GM21367 (cell line): Measurements from ENCODE around the gene RLIM.
"Not testable (repeated sequence)": the region's sequence is repeated elsewhere in the genome, so short reads cannot be mapped to it uniquely, and the experiment has no call there.

Experiments used
- ATAC-seq: cut with Tn5 transposase; IDR thresholded peaks from one replicate; pipeline ENCODE4 v1.9.1; 2021; ENCODE audit not compliant: unreplicated experiment

RLIM gene, protein sequence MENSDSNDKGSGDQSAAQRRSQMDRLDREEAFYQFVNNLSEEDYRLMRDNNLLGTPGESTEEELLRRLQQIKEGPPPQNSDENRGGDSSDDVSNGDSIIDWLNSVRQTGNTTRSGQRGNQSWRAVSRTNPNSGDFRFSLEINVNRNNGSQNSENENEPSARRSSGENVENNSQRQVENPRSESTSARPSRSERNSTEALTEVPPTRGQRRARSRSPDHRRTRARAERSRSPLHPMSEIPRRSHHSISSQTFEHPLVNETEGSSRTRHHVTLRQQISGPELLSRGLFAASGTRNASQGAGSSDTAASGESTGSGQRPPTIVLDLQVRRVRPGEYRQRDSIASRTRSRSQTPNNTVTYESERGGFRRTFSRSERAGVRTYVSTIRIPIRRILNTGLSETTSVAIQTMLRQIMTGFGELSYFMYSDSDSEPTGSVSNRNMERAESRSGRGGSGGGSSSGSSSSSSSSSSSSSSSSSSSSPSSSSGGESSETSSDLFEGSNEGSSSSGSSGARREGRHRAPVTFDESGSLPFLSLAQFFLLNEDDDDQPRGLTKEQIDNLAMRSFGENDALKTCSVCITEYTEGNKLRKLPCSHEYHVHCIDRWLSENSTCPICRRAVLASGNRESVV

DNA sequence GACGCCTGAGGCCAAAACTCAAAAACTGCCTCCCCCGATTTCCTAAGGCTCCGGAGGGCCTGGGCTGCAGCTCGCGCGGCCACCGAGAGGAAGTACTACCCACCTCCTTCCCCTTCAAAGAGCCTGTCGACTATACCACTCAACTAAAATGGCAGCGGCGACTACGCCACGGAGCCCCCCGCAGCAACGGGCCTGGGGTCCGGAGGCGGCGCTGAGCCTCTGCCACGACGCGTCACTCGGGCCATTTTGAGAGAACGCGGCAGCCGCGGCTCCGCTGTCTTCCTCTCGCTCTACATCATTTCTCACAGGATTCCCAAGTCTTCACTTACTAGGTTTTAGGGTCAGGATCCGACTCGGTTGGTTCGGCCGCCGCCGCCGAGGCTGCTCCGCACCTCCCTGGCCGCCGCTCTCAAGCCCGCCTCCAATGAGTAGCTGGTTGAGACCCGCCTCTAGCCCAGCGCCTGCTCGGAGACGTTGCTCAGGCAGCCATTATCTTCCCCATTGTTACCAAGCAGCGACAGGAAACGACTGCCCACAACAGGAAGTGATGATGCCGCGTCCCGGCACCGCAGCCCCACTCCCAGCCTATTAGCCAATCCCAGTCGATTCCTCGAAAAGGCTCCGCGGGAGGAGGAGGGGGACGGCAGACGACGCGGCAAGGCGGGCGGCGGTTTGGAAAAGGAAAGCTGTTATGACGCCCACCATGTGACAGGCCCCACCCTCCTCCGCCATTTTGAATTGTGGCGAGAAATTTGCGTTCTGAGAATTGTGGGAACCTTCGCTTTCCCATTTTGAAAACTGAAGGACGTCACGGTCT, at the start of gene RLIM:
TSS of gene RLIM (minus strand) at position 532 of the 817 bp plus-strand sequence. CDS start 18,647 bp downstream, outside the sequence.
- ATAC-seq = peak; percentile 91

DNA sequence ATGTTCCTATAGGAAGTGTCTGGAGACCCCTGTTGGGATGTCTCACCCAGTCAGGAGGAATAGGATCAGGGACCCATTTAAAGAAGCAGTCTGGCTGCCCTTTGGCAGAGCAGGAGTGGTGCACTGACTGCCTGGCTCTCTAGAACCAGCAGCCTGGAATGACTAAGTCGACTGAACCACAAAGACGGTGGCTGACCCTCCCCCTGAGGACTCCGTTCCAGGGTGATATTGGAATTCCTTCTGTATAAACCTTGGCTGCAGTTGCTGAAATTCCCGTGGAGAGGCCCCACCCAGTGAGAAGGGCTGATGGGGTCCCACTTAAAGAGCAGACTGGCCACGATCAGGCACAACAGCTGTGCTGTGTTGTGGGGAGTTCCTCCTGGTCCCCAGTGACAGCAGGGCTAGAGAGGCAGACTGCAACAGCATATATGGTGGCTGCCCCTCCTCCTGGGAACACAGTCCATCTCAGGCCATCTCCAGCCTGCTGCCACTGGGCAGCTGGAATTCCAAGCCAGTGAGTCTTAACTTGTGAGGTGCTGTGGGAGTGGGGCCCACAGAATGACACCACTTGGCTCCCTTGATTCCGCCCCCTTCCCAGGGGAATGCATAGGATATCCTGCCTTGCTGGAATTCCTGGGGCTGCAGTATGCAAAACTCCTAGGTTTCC, 41.8 kb upstream of the RLIM start:
- no peak for ATAC-seq

DNA sequence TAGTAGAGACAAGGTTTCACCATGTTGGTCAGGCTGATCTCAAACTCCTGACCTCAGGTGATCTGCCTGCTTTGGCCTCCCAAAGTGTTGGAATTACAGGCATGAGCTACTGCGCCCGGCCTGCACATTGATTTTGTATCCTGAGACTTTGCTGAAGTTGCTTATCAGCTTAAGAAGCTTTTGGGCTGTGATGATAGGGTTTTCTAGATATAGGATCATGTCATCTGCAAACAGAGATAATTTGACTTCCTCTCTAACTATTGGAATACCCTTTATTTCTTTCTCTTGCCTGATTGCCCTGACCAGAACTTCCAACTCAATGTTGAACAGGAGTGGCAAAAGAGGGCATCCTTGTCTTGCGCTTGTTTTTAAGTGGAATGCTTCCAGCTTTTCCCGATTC, 40.5 kb upstream of the RLIM start:
- not testable (repeated sequence) for ATAC-seq

DNA sequence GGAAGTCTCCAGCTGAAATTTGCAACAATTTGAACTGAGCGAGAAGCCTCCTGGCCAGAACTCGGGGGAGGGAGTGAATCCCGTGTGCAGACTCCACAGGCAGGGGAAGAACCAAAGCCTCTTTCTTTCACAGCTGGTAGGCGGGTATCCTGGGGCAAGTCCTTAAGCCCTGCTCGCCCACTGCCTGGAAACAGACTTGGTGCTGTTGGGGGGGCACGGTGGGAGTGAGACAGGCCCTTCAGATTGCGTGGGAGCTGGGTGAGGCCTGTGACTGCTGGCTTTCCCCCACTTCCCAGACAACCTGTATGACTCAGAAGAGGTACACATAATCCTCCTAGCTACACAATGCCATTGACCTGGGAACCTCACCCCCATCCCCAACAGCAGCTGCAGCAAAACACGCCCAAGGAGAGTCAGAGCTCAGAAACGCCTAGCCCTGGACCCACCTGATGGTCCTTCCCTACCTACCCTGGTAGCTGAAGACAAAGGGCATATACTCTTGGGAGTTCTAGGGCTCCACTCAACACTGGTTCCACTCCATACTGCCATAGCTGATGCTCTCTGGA, 22.4 kb upstream of the RLIM start:
- no peak for ATAC-seq

DNA sequence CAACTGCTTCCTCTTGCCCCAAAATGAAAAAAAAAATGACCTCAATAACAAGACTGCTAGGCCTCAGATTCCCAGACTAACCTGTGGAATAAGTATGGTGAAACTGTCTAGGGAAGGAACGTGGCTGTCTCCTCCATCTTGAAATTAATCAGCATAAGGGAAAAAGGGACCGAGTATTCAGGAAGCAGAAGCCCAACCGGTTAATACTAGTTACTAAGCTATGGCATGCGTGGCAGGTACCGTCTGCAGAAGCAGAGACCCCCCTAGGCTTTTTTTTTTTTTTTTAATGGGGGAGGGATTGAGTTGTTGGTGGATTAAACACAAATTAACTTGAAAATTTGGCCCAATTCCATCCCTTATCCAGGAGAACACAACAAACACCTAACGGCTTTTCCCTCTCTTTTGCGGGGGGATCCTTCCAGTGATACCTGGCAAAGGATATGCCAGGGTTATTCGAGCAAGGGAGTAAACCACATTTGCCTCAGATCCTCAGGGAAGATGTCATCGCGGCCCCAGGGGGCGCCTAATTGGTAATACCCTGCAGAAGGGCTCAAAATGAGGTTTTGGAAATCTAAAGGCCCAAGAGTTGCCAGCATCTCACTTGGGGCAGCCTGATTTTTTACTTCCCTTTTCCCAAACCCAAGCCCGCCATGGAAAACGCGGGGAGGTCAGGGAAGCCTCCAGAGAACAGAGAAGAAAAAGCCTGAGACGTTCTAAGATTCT, 893 bp downstream of the RLIM start:
- ATAC-seq = no peak

DNA sequence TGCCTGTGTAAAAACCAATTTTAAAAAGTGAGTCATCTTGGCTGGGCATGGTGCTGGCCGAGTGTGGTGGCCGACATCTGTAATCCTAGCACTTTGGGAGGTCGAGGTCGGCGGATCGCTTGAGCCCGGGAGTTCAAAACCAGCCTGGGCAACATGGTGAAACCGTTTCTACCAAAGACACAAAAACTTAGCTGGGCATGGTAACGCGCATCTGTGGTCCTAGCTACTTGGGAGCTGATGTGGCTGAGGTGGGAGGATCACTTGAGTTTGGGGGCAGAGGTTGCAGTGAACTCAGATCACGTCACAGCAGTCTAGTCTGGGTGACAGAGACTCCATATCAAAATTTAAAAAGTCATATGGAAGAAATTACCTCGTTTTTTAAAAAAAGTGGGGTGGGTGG, 7.6 kb downstream of the RLIM start:
- no peak for ATAC-seq

DNA sequence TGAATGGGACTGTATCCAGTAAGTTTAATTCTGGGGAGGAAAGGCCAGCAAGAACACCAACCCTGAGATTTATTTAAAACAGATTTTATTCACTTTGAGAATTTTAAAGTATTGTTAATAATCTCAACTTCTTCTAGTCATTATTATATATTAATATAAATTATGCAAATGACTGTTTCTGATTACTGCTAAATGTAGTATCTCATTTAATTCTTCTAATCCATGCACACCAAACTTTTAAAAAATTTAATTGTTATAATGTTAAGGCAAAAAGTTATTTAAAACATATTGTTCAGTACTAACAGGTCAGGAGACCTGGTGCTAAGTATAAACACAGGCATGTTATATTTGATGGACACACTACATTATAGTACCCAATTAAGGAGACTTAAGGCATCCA, 8.1 kb downstream of the RLIM start:
- ATAC-seq = no peak

DNA sequence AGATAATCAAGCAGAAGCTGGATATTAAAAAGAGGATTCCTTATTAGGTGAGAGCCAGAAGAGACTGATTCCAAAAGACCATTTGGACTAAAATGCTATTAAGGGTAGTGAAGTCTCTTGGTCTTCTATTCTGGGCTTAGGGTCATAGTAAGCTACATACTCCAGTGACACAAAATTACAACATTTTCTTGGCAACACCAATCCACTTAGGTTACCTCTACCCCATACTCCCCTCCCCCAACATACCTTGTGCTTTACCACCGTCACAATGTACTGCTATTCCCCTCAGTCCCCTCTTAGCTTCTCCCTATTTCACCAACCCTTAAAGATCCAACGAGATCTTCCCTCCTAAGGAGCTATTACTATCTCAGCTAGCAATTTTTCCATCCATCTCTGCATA, 11.4 kb downstream of the RLIM start:
- ATAC-seq = no peak

DNA sequence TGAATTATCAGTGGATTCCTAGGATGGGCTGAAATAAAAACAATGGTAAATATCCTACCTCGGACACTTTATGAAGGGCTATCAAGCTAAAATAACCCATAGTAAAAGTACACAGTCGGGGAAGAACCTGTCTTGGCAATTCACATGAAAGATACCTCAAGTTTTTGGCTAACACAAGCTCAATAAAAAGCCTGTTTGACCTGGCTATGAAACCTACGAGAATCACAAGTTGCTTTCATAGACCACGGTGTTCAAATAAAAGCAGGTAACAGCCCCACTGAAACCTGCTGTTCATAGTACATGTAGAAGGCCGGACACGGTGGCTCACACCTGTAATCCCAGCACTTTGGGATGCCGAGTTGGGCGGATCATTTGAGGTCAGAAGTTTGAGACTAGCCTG, 12.3 kb downstream of the RLIM start:
- no peak for ATAC-seq

DNA sequence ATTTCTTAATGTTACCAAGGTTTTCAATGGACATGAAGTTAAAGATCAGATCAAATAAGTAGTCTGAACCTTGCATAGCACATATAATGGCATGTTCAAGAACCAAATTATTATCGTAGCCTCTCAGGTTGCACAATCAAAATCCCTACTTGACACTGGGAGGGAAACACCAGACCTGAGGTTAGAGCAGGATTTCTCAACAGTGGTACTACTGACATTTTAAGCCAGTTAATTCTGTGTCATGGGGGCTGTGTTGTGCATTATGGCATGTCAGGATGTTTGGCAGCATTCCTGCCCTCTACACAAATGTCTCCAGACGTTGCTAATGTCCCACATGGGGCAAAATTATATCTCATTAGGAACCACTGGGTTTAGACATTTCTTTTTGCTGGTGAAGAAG, 20.8 kb downstream of the RLIM start:
- ATAC-seq = no peak

DNA sequence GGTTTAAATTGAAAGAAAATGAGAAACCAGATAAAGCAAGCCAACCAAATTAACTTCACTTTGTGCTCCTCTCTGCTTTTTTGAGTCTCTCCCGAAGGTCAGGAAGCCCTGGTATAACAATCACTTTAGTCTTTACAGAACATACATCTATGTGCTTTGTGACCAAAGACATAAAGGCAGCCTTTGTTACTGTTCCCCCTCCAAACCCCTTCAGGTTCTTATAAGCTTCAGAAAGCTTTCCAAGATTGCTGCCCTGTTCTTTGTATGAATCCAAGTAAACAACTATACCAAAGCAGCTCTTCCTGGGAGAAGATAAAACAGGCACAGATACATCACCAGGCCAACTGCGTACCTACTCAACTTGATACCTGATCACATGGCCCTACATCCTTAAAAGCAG, 28.7 kb downstream of the RLIM start:
- no peak for ATAC-seq

DNA sequence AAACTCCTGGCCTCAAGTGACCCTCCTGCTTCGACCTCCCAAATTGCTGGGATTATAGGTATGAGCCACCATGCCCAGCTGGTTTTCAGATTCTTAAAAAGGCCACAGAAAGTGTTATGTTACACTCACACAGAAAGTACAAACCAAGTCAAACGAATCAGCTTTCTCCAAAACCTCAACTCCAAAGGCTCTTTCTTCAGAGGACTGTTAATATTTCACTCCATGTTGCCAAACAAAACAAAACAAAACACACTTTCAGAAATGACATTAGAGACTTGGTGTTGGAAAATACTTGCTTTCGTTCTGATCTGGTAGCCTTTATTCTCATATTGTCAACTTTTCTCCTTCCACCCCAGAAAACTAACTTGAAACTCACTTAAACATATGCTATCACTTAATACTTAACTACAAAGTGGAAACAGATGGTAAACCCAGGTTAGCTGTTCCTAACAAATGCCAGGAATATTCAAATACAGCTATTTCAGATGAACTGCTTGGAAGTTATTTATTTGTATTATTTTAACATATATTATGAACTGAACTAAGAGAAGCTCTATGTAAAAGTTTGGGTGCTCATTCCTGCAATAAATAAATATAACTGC, 34.7 kb downstream of the RLIM start:
- no peak for ATAC-seq

DNA sequence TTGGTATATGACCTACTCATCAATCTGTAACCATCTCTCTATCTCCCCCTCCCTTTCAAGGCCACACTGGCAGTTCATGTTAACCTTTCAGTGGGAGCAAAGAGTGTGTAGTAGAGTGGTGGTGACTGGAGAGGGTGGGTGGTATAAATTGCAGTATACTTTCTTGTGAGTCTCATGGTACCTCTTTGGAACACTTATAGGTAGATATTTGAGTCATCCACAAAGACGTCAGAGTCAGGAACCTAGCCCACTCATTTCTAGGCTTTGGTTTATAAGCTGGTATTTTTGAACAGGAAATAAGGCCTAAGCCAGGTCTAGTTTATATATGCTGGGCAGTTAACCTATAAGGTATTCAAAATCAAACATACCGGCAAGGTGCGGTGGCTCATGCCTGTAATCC, 36.3 kb downstream of the RLIM start:
- ATAC-seq = no peak

DNA sequence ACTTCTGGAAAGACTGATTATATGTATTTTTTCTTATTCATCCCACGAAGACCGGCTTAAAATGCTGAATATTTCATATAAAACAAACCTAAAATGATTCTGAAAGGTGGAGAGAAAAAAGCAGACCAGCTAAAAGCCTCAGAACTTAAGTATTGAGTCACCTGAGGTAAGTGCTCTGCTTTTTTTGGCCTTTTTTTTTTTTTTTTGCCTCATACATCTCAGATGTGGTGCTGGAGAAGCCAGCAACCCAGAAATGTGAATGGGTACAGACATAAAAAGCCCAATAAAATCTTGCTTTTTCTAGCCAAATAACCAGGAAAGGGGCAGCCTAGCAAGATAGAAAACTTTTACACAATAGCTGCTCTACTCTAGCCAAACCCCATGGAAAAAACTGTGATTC, 57.0 kb downstream of the RLIM start:
- no peak for ATAC-seq

DNA sequence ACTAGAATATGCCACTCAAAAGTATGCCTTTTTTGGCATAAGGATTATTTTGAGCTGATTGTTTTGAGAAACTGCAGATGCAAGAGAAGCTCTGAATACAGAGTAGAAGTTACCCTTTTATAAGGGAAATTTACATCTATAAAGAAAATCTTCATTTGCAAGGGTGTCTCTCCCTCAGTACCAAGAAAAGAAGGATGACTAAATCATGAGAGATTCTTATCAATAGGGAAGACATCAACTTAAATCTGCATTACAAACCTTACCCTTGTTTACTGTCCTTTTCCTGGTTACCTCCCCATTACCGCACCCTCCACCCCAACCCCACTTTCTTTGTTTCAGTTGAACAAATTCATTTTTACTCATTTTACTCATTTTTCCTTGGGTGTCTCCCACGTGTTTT, 62.5 kb downstream of the RLIM start:
- no peak for ATAC-seq

DNA sequence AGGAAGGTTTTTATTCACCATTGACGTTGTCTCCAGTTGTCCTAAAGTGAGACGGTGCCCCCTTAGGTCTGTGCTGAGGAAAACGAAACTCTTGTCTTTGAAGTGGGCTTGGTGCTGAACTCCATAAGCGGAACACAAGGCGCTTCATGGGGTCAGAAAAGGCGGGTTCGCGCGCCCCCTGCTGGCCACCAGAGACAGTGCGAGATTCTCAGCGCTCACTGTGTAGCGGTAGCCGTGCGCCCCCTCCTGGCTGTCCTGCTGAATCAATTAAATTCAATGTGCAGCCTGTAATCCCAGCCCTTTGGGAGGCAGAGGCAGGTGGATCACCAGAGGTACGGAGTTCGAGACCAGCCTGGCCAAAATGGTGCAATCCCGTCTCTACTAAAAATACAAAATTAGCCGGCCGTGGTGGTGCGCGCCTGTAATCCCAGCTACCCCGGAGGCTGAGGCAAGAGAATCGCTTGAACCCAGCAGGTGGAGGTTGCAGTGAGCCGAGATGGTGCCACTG, 64.1 kb downstream of the RLIM start:
- ATAC-seq = peak; percentile 73

DNA sequence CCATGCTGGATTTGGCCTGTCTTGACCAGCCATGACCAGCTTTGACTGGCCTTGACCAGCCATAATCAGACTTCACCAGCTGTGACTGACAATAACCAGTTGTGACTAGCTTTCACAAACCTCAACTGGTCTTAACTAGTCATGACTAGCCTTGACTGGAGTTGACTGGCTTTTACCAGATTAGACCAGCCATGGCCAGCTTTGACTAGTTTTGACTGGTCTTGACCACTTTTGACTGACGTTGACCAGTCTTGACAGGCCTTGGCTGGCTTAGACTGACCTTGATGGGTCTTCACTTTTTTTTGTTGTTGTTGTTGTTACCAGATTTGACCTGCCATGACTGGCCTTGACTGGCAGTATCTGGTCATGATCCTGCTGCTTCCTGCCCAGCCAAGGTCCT, 67.4 kb downstream of the RLIM start:
- ATAC-seq = no peak

DNA sequence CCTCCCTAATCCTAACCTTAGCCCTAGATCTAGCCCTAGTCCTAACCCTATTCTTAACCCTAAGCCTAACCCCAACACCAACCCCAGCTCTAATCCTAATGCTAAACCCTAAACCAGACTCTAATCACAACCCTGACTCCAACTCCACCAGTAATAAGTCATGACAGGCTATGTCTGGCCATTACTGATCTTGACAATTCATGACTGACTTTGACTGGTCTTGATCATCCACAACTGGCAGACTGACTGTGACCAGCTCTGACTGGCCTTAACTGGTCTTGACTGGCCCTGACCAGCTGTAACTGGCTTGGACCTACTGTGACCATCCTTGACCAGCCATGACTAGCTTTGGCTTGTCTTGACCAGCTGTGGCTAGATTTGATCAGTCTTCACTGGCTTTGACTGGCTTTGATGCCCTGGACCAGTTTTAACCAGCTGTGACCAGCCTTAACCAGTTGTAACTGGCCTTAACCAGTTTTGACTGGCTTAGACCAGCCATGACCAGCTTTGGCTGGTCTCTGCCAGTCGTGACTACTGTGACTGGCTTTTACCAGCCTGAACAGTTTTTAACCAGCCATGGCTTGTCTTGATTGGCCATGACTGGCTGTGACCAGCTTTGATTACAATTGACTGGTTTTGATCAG, 68.4 kb downstream of the RLIM start:
- ATAC-seq = no peak

DNA sequence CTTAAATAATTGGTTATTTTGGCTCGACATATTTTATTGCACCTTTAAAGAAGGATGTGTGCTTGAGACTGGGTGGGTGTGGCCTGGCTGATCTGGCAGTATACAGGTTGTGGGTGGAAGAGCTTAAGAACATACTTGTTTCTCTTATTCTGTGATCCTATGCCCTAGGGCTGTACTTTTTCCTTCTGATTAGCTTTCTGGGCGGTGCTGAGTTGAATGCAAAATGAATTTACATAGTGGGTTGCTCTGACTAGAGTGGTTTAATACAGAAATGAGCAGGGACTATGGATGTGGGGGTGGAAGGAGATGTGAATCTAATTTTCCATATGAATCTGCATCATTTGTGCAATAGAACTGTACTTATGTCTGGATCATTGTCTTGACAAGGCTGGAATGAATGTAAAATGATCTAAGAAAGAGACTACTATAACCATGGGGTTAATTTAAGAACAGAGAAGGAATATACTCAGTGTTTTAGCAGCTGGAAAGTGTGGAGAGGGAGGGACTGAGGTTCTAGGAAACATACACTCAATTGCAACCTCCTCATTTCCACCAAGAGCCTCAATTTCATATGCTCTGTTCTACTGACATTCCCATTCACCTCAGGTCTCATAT, 73.7 kb downstream of the RLIM start:
- ATAC-seq = no peak
